Limb (tissue), 2 donors: ENCODE measurements around the gene BRD3.
"Not testable (repeated sequence)": the region's sequence is repeated elsewhere in the genome, so short reads cannot be mapped to it uniquely, and the experiment has no call there.

Experiments
- DNase-seq, 2 donors: peaks; one replicate each; pipeline ENCODE4 v3.0.0-alpha.2; 2016; ENCODE audit errors: extremely low spot score in 2 of 2

BRD3 gene

DNA sequence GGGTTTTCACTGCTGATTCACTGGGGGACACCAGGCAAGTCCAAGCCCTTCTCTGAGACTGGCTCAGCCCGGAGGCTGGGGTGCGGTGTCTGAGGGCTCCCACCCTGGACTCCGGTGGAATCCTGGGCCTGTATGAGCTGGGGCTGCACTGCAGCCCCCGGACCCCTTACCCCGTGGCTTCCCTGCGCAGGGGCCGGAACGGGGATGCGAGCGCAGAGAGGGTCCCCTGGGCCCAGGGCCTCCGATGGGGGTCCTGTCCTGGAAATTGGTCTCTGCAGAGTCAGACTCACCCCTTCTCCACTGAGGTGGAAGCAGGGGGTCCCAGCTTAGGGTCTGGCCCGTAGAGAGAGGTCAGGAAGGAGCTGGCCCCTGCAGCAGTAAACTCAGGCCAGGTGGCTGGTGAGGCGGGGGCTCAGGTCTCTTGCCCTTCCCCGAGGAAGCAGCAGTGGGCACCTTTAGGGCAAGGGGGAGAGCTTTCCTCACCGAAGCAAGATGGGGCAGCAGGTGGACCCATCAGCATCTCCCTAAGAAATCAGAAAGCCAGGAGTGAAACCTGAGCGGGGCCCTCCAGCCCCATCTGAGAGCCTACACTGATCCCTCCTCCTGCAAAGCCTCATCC lies 74.1 kb downstream of the BRD3 start:
- no peak for DNase-seq

DNA sequence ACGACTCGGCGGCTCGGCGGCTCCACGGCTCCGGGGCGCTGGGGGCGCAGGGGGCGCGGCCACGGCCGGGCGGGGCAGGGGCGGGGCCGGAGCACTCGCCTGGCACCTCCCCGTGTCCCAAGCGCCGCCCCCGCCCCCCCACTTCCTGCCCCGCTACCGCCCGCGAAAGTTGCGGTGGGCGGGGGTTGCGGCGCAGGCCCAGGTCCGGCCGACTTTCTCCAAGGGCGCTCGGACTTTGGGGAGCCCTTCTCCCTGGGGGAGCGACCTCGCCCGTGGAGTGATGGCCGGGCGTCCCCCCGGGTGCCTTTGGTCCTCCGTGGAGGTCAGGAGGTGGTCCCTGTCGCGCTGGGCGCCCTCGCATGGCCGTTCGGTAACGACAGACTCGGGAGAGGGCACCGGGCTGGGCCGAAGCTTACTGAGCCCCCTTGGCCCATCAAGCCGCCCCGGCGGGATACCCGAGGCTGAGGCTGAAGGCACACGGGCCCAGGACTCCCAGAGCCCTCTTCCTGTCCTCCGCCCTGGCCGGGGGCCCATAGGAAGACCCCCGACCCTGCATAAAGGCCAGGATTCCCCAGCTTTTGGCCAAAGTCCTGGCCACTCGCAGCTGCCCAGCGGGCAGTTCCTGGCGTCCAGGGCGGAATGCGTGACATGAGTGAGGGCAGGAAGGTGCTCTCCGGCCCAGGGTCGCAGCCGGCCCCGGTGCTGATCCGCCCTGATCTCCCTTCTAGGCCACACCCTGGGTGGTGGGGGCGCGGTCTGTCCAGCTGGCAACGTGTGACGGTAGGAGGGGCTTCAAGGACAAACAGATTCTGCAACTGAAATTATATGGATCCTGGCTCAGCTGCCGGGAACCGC lies 74.8 kb downstream of the BRD3 start:
- DNase-seq: peak; percentile 84 to 90

DNA sequence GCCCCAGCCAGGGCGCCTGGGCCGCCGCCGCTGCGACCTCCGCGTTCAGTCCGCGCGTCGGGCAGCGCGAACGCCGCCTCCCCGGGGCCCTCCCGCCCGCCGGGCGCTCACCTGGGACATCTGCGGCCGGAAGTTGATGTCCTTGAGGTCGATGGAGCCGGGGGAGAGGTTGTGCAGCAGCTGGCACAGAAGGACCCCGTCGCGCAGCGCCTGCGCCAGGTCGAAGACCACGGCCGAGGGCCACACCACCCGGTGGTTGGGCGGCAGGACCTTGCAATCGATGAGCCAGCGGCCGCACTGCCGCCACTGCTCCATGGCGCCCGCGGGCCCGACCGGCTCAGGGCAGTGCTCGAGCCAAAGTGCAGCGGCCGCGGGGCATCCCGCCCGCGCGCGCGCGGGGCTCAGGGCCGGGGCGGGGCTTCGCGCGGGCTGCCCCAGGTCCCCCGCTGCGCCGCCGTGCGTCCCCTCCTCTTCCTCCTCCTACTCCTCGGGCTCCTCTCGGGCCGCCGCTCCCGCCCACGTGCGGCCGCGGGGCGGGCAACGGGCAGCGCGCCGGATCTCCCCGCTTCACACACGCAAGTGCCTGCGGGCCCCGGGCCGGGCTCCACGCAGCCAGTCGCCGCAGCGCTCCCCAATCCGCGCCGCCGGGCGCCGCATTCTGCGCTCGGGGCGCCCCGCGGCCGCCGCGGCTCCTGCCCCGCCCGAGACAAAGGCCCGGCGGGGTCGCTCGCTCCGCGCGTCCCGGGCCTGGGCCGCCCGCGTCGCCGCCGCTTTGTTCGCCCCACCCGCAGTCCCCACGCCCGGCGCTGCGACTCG lies 75.7 kb downstream of the BRD3 start, which contains the start of gene VAV2:
VAV2 (minus strand) TSS at position 361 of the 816 bp plus-strand sequence; CDS start at position 315, 46 bp downstream.
- peak in 1 of 2 donors; percentile 77 for DNase-seq

DNA sequence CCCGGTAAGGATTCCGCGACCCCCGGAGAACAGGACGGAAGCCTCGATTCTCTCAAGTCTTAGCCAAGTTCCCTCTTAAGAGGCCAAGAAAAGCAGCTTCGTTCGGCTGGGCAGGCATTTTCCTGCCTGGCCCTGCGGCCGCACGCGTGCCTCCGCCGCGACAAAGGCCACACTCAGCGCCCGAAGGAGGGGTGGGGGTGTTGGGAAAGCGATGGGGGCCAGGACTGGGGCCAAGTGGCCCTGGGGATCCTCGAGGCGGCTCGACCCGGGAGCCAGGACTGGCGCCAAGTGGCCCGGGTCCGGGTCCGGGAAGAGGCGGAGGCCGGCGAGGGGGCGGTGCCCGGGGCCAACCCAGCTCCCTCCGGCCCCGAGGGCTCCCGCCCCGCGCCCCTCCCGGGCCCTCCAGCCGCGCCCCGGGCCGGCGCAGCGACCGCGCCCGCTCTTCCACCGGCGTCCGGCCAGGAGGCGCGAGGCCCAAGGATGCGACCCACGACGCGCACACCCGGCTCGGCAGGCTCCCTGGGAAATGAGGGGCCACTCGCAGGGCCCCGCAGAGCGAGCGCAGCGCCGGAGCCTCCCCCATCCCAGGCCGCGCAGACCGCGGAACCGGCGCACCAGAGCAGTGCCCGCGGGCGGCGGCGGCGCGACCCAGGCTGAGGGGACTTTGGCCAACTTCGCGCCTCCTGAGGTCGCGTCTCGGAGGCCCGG lies 76.5 kb downstream of the BRD3 start:
- DNase-seq: peak in 1 of 2 donors; percentile 62

DNA sequence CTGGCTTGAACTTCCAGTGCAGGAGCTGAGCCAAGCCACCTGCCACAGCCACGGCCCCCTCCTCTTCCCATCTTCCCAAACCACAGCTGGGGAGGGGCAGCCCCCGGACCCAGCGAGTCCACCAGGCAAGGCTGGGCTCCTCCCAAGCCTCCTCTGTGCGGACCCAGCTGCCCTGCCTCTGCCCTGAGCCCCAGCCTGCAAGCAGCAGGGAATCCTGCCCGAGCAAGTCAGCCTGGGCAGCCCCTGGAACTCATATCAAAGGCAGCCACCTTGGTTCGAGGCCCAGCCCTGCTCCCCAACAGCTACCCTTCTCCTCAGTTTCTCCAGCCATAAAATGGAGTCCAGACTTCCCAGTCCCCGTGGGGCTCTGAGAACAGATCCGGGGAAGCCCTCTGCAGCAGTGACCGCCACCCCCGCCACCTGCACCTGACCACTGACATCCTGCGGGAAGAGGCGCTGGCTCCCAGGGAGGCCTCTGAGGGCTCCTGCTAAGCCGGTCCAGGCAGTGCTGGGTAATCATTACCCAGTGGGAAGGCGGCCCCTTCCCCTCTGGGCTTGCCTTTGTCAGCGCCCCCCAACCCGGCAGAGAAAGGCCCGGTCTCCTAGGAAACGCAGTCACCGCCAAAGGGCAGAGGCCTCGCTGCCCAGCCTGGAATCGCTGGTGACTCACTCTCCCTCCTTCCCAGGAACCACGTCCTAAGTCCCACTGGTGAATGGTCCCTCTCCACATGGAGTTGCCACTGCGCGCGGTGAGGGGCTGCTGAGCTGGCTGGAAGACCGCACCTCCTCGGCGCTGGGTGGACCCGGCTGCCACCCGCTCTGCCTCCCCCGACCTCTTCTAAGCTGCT lies 77.2 kb downstream of the BRD3 start:
- no peak for DNase-seq

DNA sequence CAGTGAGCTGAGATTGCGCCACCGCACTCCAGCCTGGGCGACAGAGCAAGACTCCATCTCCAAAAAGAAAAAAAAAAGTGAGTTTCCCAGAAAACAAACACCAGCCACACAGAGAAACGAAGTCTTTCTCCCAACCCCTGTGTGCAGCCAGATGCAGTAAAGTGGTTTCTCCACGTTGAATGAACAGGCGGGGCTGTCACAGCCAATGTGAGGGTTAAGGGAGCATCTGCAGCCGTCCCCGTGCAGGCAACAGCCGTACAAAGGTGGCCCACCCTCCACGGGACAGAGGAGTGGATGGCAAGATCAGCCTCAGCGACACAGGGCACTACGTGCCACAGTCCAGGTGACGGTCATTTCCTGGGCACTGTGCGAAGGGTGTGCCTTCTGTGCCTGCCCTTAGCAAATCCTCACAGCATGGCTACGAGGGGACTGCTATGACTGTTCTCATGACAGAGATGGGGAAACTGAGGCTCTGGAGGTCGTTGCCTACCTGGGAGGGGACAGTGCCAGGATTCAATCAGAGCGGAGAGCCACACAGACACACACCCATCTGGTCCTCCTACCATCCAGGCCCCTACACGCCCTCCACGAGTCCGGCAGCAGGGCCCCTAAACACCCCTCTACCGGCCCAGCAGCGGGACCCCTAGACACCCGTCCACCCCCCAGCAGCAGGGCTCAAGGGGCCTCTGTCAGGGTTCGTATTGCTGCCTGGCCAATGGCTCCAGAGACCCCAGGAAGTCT lies 78.0 kb downstream of the BRD3 start:
- DNase-seq: no peak

DNA sequence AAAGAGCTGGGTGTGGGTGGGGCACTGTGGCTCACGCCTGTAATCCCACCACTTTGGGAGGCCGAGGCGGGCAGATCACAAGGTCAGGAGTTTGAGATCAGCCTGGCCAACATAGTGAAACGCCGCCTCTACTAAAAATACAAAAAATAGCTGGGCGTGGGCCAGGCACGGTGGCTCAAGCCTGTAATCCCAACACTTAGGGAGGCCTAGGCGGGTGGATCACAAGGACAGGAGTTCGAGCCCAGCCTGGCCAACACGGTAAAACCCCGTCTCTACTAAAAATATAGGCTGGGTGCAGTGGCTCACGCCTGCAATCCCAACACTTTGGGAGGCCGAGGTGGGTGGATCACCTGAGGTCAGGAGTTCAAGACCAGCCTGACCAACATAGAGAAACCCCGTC lies 79.1 kb downstream of the BRD3 start:
- not testable (repeated sequence) for DNase-seq

DNA sequence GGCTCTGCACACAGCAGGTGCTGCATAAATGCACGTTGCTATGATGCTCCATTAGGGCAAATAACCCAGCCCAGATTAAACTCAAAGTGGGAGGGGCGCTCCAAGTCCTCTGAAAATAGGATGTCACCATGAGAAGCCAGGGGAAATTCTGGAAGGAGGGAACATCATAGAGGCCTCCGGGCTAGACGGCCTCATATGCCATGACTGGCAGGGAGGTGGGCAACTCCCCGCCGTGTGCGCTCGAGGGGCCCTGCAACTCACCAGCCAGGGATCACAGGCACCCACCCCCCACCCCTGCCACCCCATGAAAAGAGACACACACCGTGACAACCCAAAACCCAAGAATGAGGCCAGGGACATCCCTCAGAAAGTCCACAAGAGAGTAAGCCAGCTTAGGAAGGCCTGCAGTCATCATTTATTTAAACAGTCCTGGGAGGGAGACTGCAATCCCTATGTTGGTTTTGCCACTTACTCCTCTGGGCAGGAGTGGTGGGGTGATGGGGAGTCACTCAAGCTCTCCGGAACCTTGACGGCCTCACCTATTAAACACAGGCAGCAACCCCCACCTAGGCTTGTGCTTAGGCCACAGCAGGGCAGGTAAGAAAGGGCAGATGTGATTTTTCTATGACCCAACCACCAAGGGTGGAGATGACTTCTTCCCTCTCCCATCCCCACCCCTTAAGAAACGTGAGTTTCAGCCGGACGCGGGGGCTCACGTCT lies 79.7 kb downstream of the BRD3 start:
- no peak for DNase-seq

DNA sequence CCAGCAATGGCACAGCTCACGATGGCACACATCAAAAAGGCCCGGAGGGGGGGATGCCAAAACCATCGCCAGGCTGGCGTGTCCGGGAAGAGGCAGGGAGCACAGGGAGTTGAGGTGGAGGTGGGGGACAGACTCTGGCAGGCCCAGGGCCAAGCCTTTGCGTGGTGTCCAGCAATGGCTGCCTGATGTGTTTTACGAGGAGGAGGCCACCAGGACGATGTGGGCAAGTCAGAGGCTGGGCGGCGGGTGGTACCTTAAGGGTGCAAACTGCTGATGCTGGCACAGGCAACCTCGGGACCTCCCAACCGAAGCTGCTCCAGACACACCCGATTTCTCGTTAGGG lies 80.4 kb downstream of the BRD3 start:
- DNase-seq: no peak

DNA sequence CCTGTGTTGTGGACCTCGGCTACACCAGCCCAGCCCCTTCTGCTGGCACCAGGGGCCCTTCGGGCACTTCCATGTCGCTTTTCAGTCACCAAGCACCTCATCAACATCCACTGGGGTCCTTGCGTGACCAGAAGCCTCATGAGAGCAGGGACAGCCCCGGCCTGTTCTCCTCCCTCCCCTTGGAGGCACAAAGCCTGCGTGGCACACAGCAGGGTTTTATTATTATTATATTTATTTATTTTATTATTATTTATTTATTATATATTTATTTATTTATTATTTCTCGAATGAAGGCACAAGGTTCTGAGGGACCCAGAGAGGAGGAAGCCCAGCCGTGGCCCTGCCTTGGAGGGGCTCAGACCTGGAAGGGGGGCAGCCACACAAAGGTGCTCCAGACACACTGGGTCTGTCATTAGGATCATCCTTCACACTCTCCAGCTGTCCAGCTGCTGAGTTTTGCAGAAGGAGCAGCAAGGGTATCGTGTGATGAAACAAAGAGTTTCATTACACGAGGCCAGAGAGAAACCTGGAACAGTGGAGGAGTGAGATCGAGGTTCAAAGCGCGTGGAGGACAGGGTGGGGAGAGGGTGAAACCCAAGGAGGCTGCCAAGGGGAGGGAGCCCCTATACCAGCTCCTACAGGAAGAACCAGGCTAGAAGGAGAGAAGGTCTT lies 80.9 kb downstream of the BRD3 start:
- DNase-seq: no peak

DNA sequence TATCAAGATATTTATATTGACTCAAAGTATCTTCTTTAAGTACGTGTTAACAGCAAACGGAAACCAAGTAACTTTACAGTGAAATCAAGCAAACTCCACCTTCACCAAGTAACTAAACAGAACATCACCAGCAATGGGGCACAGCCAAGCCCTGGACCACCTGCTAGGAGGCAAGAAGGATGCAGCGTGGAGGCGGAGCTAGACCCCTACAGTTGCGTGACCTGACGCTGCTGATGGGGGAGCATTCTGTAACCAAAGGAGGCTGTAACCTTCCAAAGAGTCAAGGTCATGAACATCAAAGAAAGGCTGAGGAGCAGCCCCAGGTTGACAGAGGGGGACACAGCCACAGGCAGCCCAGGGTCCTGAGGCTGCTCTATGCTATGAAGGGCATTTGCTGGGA lies 81.8 kb downstream of the BRD3 start:
- DNase-seq: no peak

DNA sequence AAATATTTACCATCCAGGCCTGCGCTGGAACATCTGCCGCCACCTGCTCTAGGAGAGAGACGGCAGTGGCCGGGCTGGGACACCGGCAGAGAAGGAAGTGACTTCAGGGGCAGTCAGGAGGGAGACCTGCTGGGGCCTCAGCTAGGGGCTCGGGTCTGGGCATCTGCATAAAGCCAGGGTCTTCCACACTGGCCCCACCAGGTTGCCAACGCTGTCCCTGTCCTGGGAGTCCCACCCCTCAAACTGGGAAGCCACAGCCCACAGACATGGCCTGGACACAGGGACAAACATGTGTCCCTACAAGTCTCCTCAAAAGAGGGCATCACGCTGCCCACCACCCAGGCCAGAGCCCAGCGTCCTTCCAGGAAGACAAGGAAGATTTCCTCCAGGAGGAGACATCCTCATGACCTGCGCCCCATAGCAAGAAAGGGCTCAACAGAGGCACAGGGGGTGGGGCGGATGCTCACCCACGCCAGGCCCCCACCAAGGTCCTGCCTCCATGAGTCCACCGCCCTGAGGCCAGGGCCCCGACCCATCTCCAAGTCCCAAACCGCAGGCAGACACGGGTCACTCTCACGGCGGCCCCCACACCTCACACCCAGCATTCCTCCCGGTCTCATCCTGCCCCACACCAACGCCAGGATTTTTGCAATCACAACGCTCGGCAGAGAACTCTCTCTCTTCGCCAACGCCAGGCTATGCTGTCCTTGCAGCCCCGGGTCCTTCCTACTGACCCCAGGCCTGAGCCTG lies 84.7 kb downstream of the BRD3 start:
- no peak for DNase-seq

DNA sequence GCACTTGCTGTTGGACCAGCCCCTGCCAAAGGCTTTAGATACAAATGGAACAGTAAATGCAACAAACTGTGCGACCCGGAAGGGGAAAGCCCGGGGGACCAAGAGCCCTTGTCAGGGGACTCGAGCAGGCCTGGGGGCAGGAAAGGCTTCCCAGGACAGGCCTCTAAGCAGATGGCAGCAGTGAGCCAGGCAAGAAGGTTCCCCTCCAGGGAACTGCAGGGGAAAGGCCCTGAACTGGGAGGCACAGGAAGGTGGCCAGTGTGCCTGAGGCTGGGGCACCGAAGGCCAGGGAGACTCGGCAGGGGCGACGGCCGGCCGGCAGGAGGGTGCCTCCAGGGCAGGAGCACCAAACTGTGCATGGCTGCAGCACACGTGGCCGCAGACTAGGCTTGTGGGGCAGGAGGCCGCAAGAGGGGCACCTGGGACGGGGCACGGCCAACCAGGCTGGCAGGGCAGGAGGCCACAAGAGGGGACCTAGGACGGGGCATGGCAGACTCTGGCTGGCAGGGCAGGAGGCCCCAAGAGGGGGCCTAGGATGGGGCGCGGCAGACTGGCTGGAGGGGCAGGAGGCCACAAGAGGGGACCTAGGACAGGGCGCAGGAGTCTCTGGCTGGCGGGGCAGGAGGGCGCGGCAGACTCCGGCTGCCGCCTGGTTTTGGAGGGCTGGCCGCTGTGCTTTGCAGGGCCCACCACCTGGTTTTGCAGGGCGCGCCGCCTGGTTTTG lies 85.7 kb downstream of the BRD3 start:
- DNase-seq: no peak

DNA sequence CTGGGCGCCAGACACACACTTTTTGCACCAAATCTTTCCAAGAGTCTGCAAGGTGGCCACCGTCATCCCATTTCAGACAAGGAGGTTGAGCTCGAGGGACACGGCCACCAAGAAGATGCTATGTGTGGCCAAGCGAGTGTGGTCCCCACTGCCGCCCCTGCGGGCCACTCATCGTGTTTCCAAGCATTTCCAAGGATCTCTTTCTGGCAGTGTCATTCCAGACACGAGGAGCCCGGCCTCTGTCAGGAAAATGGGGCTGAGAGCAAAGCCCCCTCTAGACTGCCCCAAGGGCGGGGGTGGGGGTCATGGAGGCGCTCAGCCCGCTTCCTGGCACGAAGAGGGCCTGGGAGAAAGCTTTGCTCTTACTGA lies 86.3 kb downstream of the BRD3 start:
- no peak for DNase-seq

DNA sequence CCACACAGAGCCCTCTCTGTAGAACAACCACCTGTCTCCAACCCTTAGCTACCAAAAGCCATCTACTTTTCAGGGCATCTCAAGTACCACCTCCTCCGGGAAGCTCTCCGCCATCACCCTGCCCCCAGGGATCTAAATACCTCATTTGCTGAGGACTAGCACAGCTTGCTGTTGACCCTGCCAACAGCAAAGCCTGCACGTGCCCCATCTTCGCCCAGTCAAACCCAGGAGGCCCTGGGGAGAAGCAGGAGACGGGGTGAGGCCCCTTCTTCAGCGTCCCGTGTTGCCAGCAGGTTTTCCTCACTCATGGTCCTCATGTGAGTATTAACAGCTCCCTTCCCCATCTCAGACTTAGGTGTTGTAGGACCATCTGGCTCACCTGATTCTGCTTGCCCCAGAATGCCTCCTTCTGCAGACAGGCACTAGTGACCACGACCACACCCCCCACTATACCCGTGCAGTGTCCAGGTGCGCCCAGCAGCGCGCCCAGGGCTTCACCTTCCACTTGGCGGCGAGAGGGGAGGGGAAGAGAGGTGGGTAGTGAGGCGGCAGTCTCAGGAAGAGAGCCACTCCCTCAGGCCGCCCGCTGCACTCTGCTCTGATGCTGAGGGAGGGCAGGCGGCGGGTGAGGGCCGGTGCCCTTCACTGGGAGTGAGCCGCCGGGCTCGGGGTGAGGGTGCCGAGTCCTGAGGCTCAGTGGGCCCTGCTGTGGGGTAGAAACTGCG lies 86.8 kb downstream of the BRD3 start:
- no peak for DNase-seq
